Activated CD8-positive, alpha-beta memory T cell treated with anti-CD3 and anti-CD28 coated beads for 4 hours (primary cell): ENCODE measurements around the gene SETD5.

Source experiments
- DNase-seq, 2 donors: peaks; one replicate each; pipeline ENCODE4 v3.0.0-alpha.2; 2020; ENCODE audit warnings: low read depth in 2 of 2

The SETD5 gene

GRCh38 chr3:9409981-9410854 is 12.8 kb downstream of the SETD5 start:
- DNase-seq, result no peak

- DNase-seq, result no peak
These were observed 13.9 kb downstream of the SETD5 start for GRCh38 chr3:9411302-9411701.

- DNase-seq, result no peak
These were observed 14.9 kb downstream of the SETD5 start for GRCh38 chr3:9412293-9412692.

DNA sequence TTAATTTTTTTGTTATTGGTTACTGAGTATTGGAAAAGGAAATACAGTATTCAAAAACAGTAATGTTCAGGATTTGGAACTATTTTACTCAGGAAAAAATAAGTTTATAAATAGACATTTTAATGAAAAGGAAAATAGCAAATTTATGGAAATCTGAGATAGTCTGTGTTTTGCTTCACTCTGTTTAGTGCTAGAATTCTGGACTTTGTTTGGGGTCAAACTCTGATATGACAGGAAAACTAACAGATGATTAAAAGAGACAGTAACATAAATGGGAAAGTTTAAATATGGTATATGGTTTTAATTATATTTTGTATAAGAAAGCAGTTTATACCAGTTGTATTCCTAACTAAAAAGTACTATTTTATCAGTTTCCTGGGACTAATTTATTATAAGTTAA is 17.4 kb downstream of the SETD5 start:
- DNase-seq, result no peak

- DNase-seq, result no peak
These were observed 18.2 kb downstream of the SETD5 start for GRCh38 chr3:9415485-9416138.

- no peak for DNase-seq
These were observed 18.8 kb downstream of the SETD5 start for GRCh38 chr3:9416139-9416780.

- no peak for DNase-seq
These were observed 23.6 kb downstream of the SETD5 start for GRCh38 chr3:9420850-9421549.

DNA sequence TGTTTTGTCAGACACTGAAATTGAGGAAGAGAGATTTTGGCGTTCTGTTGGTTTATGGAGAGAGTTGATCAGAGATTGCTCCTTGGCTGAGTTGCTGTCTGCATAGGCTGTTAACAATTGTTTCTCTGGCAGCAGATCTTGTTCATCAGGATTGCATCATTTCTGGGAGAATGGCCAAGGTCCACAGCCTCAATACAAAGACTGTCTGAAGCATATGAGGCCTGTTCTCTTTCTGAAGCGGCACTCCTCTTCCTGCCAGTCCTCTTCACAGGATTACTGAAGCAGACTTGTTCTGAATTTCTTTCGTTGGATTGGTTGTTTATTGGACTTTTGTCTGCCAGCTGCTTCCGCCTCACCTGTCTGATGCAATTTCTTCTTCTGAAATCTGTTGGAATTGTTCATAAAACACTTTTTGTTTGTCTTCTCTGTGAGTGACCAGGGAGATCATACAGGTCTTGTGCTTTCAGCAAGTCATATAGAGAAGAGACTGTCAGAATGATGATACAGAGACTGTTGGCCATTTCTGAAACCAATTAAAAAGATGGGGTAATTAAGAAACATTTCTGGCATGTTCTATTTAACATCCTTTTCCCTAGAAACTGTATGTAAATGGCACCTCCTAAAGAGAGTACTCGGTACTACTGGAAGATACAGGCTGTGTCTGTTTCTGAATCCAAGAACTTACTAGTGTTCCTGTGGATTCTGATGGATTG is 25.5 kb downstream of the SETD5 start:
- DNase-seq, result no peak

GRCh38 chr3:9428411-9428810 is 31.0 kb downstream of the SETD5 start:
- no peak for DNase-seq

- DNase-seq, result no peak
These were observed 33.3 kb downstream of the SETD5 start for GRCh38 chr3:9430733-9431132.

- DNase-seq, result no peak
These were observed 36.5 kb downstream of the SETD5 start for GRCh38 chr3:9433627-9434521.

GRCh38 chr3:9435316-9435715 is 37.9 kb downstream of the SETD5 start:
- no peak for DNase-seq

DNA sequence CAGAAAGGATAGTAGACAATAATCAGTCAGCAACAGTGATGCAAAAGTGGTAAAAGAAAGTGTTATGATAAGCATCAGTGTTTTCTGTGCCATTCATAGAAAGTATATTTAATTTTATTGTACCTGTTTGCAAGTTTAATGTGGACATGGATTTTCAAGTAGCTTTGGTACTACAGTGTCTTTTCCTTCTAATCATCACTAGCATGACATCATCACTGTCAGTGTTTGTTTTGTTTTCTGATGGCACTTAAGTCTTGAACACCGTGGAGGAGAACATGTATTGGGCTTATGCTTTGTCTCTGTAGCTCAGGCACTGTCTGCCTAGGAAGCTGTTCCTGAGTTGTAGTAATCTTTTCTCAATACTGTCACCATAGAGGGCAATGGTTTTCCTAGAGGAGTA is 41.9 kb downstream of the SETD5 start:
- no peak for DNase-seq

- no peak for DNase-seq
These were observed 44.2 kb downstream of the SETD5 start for GRCh38 chr3:9441501-9442221.

- DNase-seq, result no peak
These were observed 50.7 kb downstream of the SETD5 start for GRCh38 chr3:9448071-9448470.

GRCh38 chr3:9448643-9449042 is 51.2 kb downstream of the SETD5 start:
- DNase-seq, result no peak

DNA sequence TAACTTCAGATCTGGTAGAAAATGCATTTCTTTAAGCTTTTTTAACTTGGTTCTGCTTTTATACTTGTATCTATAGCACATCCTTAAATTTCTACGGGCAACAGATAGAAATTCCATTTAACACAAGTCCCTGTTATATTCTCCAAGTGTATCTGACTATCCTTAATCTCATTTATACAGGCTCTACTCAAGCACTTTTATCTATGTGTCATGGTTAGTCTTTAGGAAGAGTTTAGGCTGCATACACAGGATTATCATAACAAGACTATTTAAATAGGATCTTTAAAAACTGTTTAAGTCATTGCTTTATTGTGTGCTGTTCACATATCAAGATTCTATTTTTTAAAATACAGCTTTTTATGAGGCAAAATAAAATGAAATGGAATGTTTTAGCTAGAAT is 52.7 kb downstream of the SETD5 start:
- DNase-seq, result no peak

GRCh38 chr3:9450991-9451390 is 53.6 kb downstream of the SETD5 start:
- DNase-seq, result no peak

- DNase-seq, result no peak
These were observed 55.0 kb downstream of the SETD5 start for GRCh38 chr3:9452417-9452816.

DNA sequence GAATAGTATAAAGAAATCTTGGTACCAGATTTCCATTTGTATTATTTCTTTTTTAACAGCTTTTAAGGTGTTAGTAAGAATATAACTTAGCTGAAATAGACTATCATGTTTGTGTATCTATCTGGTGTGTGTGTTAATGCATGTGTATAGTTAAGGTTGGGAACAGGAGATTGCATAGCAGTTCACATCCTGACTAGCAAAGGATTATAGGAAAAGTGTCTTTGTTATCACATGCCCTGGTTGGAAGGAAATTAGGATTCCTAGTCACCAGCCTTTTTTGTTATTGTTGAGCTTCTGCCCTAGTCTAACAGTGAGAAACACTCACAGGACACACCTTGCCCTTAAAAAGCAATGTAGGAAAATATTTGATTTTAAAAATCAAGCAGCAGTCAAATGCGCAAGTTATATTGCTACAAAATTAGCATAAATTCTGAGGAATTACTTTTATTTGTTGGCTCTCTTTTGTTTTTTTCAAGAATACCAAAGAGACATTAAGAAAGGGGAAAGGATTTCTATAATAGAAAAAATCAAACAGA is 58.2 kb downstream of the SETD5 start:
- DNase-seq, result no peak
